Prostate gland (tissue), 2 donors: ENCODE measurements around the gene FIGN. TPM values are rescaled to one million over a fixed set of nuclear protein-coding genes. Genes with fewer than 3 reads are reported as not detected.

Experiments
- DNase-seq: peaks from one replicate; pipeline ENCODE4 v3.0.0-alpha.2; 2019; ENCODE audit warnings: low spot score
- H3K27ac ChIP-seq, 2 donors: fragments of 200-600 bp; sonication (generic); 2 replicates each; pipeline ENCODE4 v1.5.1; 2017 to 2019
- H3K27me3 ChIP-seq: fragments of 200-600 bp; sonication (generic); replicated peaks from 2 replicates; pipeline ENCODE4 v1.5.1; 2019; ENCODE audit not compliant: insufficient read depth
- H3K36me3 ChIP-seq, 2 donors: fragments of 200-600 bp; sonication (generic); 1 replicate in 1 of 2; 2 replicates in 1 of 2; pipeline versions ENCODE4 v1.5.1 to v1.8.1; 2017 to 2019
- H3K4me1 ChIP-seq: fragments of 200-600 bp; sonication (generic); replicated peaks from 2 replicates; pipeline ENCODE4 v1.5.1; 2019
- H3K4me3 ChIP-seq, 2 donors: fragments of 200-600 bp; sonication (generic); 2 replicates each; pipeline ENCODE4 v1.5.1; 2017 to 2019
- H3K9me3 ChIP-seq: fragments of 200-600 bp; sonication (generic); 2 replicates; pipeline ENCODE4 v1.5.1; 2017
- POLR2A ChIP-seq: fragments of 450-650 bp; IDR thresholded peaks from one replicate; pipeline ENCODE4 v1.6.1; 2016; ENCODE audit warnings: antibody characterized with exemption, mild to moderate bottlenecking
- POLR2AphosphoS5 ChIP-seq: sonication (generic); formaldehyde crosslinking; IDR thresholded peaks from one replicate; pipeline ENCODE4 v1.6.1; 2017; ENCODE audit warnings: antibody characterized with exemption
- WGBS: methylation state at CpG from one replicate; pipeline ENCODE4 v1.1.5; 2018; 5-methylcytosine and 5-hydroxymethylcytosine counted together
- intact Hi-C: fragments of 100-400 bp; cut with DNase I; formaldehyde crosslinking; loops from one replicate; pipeline ENCODE4 v1.14.2; 2022
- total RNA-seq, 2 donors: library from RNA; depleted of rRNA; stranded (reverse); fragments of >200 nt; gene quantifications; one replicate each; pipeline ENCODE4 v1.1.0, GENCODE V29; 2016
- TF ChIP-seq, protein P1 (sequence below), 4 experiments: fragments of 200-600 bp in 2 of 4; fragments of 450-650 bp in 2 of 4; sonication (generic) in 2 of 4; IDR thresholded peaks; 1 replicate in 3 of 4; 2 replicates in 1 of 4; pipeline ENCODE4 v1.5.1; 2016 to 2019; ENCODE audit warnings: antibody characterized with exemption in 4 of 4, mild to moderate bottlenecking in 2 of 4, moderate library complexity in 2 of 4

Gene FIGN
- total RNA-seq, 2 donors from 2014 or later = 3.6 to 4.3 TPM

DNA sequence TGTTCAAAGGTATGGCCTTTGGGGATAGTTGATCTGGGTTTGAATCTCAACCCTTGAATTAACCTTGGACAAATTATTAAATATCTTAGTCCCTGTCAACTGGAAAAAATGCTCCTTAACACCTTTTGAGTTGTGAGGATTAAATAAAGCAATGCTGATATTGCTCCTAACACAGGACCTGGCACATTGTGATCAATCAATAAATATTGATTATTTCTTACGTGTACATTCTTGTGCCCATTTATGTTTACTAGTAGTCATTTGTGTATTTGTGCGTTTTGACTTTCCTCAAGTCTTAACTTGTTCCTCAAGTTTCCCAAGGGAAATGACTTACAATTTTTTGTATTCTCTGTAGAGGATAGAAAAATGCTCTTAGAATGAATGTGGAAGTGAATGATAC is 19.6 kb upstream of the FIGN start:
- DNase-seq = no peak
- H3K36me3 ChIP-seq = no peaks in the 10 kb centered on the region
- no peak overlapping the region for H3K27ac ChIP-seq
- H3K27me3 ChIP-seq = no peaks in the 10 kb centered on the region
- 78% methylated on average over 2 of the region's 2 CpGs for WGBS
- no peaks in the 10 kb centered on the region for H3K9me3 ChIP-seq
- intact Hi-C loops = no loop called here
- no peaks in the 10 kb centered on the region for H3K4me1 ChIP-seq
- H3K4me3 ChIP-seq = no peak overlapping the region
- TF ChIP-seq POLR2AphosphoS5 = no peak
- TF ChIP-seq, protein P1, sequence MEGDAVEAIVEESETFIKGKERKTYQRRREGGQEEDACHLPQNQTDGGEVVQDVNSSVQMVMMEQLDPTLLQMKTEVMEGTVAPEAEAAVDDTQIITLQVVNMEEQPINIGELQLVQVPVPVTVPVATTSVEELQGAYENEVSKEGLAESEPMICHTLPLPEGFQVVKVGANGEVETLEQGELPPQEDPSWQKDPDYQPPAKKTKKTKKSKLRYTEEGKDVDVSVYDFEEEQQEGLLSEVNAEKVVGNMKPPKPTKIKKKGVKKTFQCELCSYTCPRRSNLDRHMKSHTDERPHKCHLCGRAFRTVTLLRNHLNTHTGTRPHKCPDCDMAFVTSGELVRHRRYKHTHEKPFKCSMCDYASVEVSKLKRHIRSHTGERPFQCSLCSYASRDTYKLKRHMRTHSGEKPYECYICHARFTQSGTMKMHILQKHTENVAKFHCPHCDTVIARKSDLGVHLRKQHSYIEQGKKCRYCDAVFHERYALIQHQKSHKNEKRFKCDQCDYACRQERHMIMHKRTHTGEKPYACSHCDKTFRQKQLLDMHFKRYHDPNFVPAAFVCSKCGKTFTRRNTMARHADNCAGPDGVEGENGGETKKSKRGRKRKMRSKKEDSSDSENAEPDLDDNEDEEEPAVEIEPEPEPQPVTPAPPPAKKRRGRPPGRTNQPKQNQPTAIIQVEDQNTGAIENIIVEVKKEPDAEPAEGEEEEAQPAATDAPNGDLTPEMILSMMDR (IDR thresholded peaks at IDR 0.05) = no peak
- no peak for TF ChIP-seq POLR2A

DNA sequence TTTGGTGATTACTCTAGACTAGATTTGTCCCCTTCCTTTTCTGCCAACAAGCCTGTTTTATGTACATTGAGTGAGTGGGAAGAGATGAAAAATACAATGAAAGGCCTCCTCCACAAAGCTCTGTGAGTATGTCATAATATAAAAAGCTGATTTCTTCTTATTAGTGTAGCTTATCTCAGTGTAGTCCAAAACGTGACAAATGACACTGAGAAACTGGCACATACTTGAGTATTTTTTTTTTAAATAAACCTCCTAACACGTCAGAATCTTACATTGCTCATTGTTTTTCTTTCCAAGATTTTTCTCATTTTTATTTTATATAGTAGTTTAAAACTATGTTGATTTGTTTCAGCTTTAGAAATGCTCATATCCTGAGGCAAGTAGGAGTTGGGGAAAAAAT is 17.9 kb upstream of the FIGN start:
- Histone ChIP-seq H3K36me3 (no peaks in the 10 kb centered on the region), H3K27me3 (no peaks in the 10 kb centered on the region), H3K4me3 (no peak overlapping the region), H3K9me3 (no peaks in the 10 kb centered on the region), H3K27ac (no peak overlapping the region), H3K4me1 (no peaks in the 10 kb centered on the region)
- intact Hi-C loops = no loop called here
- DNase-seq = no peak
- 30% methylated on average over 2 of the region's 2 CpGs for WGBS
- TF ChIP-seq, protein P1 (IDR thresholded peaks at IDR 0.05) = no peak
- TF ChIP-seq POLR2A = no peak
- TF ChIP-seq POLR2AphosphoS5 = no peak

DNA sequence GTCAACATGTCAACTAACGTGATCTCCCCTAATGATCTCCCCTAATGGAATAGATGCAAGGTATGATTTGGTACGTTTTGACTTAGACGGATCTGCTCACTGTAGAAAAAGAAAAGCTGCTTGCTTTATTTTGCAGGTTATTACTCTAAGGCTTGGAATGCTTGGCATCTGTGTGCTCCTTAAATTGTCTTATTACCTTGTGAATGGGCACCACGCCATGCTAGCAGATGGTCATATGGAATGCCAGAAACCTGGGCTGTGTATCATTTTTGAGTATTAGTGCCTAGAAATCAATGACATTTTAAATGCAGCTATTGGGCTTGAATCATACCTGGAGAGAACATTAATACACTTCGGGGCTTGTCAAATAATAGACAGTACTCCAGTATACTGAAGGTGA is 16.5 kb upstream of the FIGN start:
- 56% methylated on average over 5 of the region's 5 CpGs for WGBS
- intact Hi-C loops = no loop called here
- H3K27me3 ChIP-seq = no peaks in the 10 kb centered on the region

DNA sequence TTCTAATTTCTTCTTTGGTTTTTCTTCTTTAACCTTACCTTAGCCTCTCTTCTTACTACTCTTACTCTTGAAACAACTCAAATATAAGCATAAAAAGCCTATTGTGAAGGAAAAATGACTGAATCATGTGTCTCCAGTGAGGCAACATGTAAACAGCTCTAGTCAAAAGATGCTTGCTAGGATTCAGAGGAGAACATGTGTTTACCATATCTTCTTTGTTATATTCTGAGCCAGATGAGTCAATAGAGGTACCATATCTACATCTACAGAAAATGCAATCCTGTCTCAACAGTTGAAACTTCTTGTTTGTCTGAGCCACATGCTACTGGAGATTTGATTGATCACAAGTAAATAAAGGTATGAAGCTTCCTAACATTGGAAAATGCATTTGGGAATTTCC is 15.9 kb upstream of the FIGN start:
- Histone ChIP-seq H3K36me3 (no peaks in the 10 kb centered on the region), H3K9me3 (no peaks in the 10 kb centered on the region), H3K27me3 (no peaks in the 10 kb centered on the region), H3K4me3 (no peak overlapping the region), H3K27ac (no peak overlapping the region), H3K4me1 (no peaks in the 10 kb centered on the region)
- TF ChIP-seq POLR2AphosphoS5 (no peak), POLR2A (no peak)
- TF ChIP-seq, protein P1 (IDR thresholded peaks at IDR 0.05) = no peak
- intact Hi-C loops = no loop called here
- DNase-seq = no peak

More for the DNA sequence above, 16.5 kb upstream of the FIGN start:
- TF ChIP-seq, protein P1 (IDR thresholded peaks at IDR 0.05) = no peak
- no peak for TF ChIP-seq POLR2AphosphoS5
- TF ChIP-seq POLR2A = no peak
- no peak for DNase-seq
- no peaks in the 10 kb centered on the region for H3K36me3 ChIP-seq
- no peaks in the 10 kb centered on the region for H3K4me1 ChIP-seq
- H3K4me3 ChIP-seq = no peak overlapping the region
- H3K27ac ChIP-seq = no peak overlapping the region
- H3K9me3 ChIP-seq = no peaks in the 10 kb centered on the region

GRCh38 chr2:163748420-163748819 is 12.6 kb upstream of the FIGN start:
- Histone ChIP-seq H3K9me3 (no peaks in the 10 kb centered on the region), H3K4me1 (no peaks in the 10 kb centered on the region), H3K36me3 (no peaks in the 10 kb centered on the region), H3K27ac (no peak overlapping the region), H3K27me3 (no peaks in the 10 kb centered on the region), H3K4me3 (no peak overlapping the region)
- TF ChIP-seq, protein P1 (IDR thresholded peaks at IDR 0.05) = no peak
- no peak for TF ChIP-seq POLR2A
- TF ChIP-seq POLR2AphosphoS5 = no peak
- no peak for DNase-seq
- intact Hi-C loops = no loop called here
